ENCODE results near the gene TRERF1.
"Not testable (repeated sequence)": the region's sequence is repeated elsewhere in the genome, so short reads cannot be mapped to it uniquely, and the experiment has no call there.

TRERF1 gene

GRCh38 chr6:42451333-42452170 lies at the start of gene TRERF1:
TRERF1 (minus strand) TSS chr6:42451926; CDS start chr6:42269590, 182,336 bp downstream.
- peak; percentile 81 for DNase-seq

GRCh38 chr6:42498473-42499128 lies 46.9 kb upstream of the TRERF1 start:
- DNase-seq: no peak

GRCh38 chr6:42493914-42494539 lies 42.3 kb upstream of the TRERF1 start:
- no peak for DNase-seq

- no peak for DNase-seq
These were observed 36.4 kb upstream of the TRERF1 start for GRCh38 chr6:42488129-42488528.

- no peak for DNase-seq
These were observed 32.5 kb upstream of the TRERF1 start for GRCh38 chr6:42484261-42484660.

GRCh38 chr6:42482174-42482573 lies 30.4 kb upstream of the TRERF1 start:
- no peak for DNase-seq

GRCh38 chr6:42471714-42472113 lies 20.0 kb upstream of the TRERF1 start:
- no peak for DNase-seq

GRCh38 chr6:42471142-42471541 lies 19.4 kb upstream of the TRERF1 start:
- no peak for DNase-seq

- no peak for DNase-seq
These were observed 16.5 kb upstream of the TRERF1 start for GRCh38 chr6:42468273-42468672.

GRCh38 chr6:42467651-42468050 lies 15.9 kb upstream of the TRERF1 start:
- no peak for DNase-seq

- not testable (repeated sequence) for DNase-seq
These were observed 14.7 kb upstream of the TRERF1 start for GRCh38 chr6:42466470-42466869.

- DNase-seq: no peak
These were observed 10.8 kb upstream of the TRERF1 start for GRCh38 chr6:42462474-42462972.

GRCh38 chr6:42460883-42461282 lies 9.2 kb upstream of the TRERF1 start:
- DNase-seq: no peak

- no peak for DNase-seq
These were observed 8.2 kb upstream of the TRERF1 start for GRCh38 chr6:42459888-42460287.

GRCh38 chr6:42454428-42454791 lies 2.7 kb upstream of the TRERF1 start:
- no peak for DNase-seq

GRCh38 chr6:42453654-42454427 lies 2.1 kb upstream of the TRERF1 start:
- DNase-seq: no peak

- DNase-seq: peak; percentile 74
These were observed 1.4 kb upstream of the TRERF1 start for GRCh38 chr6:42453031-42453653.

- no peak for DNase-seq
These were observed 675 bp upstream of the TRERF1 start for GRCh38 chr6:42452171-42453030.

GRCh38 chr6:42450477-42451332 lies 1.0 kb downstream of the TRERF1 start:
- DNase-seq: peak; percentile 36

- DNase-seq: no peak
These were observed 1.7 kb downstream of the TRERF1 start for GRCh38 chr6:42449917-42450476.
